Measurements from ENCODE around the gene MARCHF2.

MARCHF2 gene

GRCh38 chr19:8412783-8413628 is at the start of gene MARCHF2:
Gene MARCHF2, plus strand, starts transcription at chr19:8413305. Its CDS starts 8,536 bp downstream, at chr19:8421841.
- peak; percentile 41 for TF ChIP-seq CTCF (IDR thresholded peaks at IDR 0.05; ENCODE audit: low read depth, low read length)
- DNase-seq (ENCODE audit: low read depth in 2 of 2), result peak; percentile 97 to 99
- H3K4me3 ChIP-seq (replicated peaks in 1 of 2; ENCODE audit: low read depth in 2 of 2, low read length in 2 of 2), result peak within 1 kb of the TSS; percentile 60 to 75

GRCh38 chr19:8363803-8364771 is 49.0 kb upstream of the MARCHF2 start, which contains the start of gene ANGPTL4:
Gene ANGPTL4, plus strand, starts transcription at chr19:8364155. Its CDS starts 167 bp downstream, at chr19:8364322.
- peak; percentile 27 for TF ChIP-seq CTCF (IDR thresholded peaks at IDR 0.05; ENCODE audit: low read depth, low read length)
- H3K4me3 ChIP-seq (replicated peaks in 1 of 2; ENCODE audit: low read depth in 2 of 2, low read length in 2 of 2), result peak within 1 kb of the TSS; percentile 83 to 94
- peak; percentile 89 to 92 for DNase-seq (ENCODE audit: low read depth in 2 of 2)

- H3K4me3 ChIP-seq (replicated peaks in 1 of 2; ENCODE audit: low read depth in 2 of 2, low read length in 2 of 2), result peak overlapping the region in 1 of 2 donors; percentile 94
- DNase-seq (ENCODE audit: low read depth in 2 of 2), result no peak
- TF ChIP-seq CTCF (IDR thresholded peaks at IDR 0.05; ENCODE audit: low read depth, low read length), result no peak
Measured at GRCh38 chr19:8366121-8366581, 47.0 kb upstream of the MARCHF2 start.

- peak overlapping the region; percentile 3 to 94 for H3K4me3 ChIP-seq (replicated peaks in 1 of 2; ENCODE audit: low read depth in 2 of 2, low read length in 2 of 2)
- DNase-seq (ENCODE audit: low read depth in 2 of 2), result peak; percentile 59 to 85
- no peak for TF ChIP-seq CTCF (IDR thresholded peaks at IDR 0.05; ENCODE audit: low read depth, low read length)
Measured at GRCh38 chr19:8366961-8367326, 46.2 kb upstream of the MARCHF2 start.

GRCh38 chr19:8367327-8368001 is 45.6 kb upstream of the MARCHF2 start:
- TF ChIP-seq CTCF (IDR thresholded peaks at IDR 0.05; ENCODE audit: low read depth, low read length), result no peak
- DNase-seq (ENCODE audit: low read depth in 2 of 2), result peak; percentile 97 to 99
- H3K4me3 ChIP-seq (replicated peaks in 1 of 2; ENCODE audit: low read depth in 2 of 2, low read length in 2 of 2), result peak overlapping the region; percentile 3 to 94
